ENCODE measurements around the gene FEZ2.

- TF ChIP-seq, protein P1, sequence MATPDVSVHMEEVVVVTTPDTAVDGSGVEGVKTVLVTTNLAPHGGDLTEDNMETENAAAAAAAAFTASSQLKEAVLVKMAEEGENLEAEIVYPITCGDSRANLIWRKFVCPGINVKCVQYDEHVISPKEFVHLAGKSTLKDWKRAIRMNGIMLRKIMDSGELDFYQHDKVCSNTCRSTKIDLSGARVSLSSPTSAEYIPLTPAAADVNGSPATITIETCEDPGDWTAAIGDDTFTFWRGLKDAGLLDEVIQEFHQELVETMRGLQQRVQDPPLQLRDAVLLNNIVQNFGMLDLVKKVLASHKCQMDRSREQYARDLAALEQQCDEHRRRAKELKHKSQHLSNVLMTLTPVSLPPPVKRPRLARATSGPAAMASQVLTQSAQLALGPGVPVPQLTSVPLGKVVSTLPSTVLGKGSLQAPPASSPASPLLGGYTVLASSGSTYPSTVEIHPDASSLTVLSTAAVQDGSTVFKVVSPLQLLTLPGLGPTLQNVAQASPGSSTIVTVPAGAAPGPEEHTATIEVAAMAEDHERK (CRISPR knock-in tag; IDR thresholded peaks at IDR 0.05; ENCODE audit: low read depth) = no peak
- no peak for TF ChIP-seq NBN (conservative IDR thresholded peaks at IDR 0.05)
- no peak for TF ChIP-seq CENPT (CRISPR knock-in tag; IDR thresholded peaks at IDR 0.05; ENCODE audit: low read depth)
- TF ChIP-seq EP300 (IDR thresholded peaks at IDR 0.05; ENCODE audit: low read depth in 2 of 2, low read length in 2 of 2) = no peak
- TF ChIP-seq EP300 (CRISPR knock-in tag; IDR thresholded peaks at IDR 0.05; ENCODE audit: borderline replicate concordance) = no peak
- no peak for TF ChIP-seq PBX3 (CRISPR knock-in tag; IDR thresholded peaks at IDR 0.05; ENCODE audit: borderline replicate concordance)
Measured at GRCh38 chr2:36516136-36516870, 81.7 kb downstream of the FEZ2 start.
